Vagina (tissue), 2 donors: Measurements from ENCODE around the gene RLN3.
"Not testable (repeated sequence)": the region's sequence is repeated elsewhere in the genome, so short reads cannot be mapped to it uniquely, and the experiment has no call there.

ENCODE experiments used
- CTCF ChIP-seq, 3 experiments: fragments of 450-650 bp in 2 of 3; fragments of 200-600 bp in 1 of 3; sonication (generic) in 1 of 3; IDR thresholded peaks; one replicate each; pipeline ENCODE4 v1.5.1; 2017 to 2019; ENCODE audit warnings: antibody characterized with exemption in 3 of 3, mild to moderate bottlenecking in 2 of 3, moderate library complexity in 2 of 3
- POLR2A ChIP-seq, 2 donors: fragments of 450-650 bp; IDR thresholded peaks; one replicate each; pipeline ENCODE4 v1.6.1; 2017; ENCODE audit warnings: antibody characterized with exemption in 2 of 2, mild to moderate bottlenecking in 2 of 2, moderate library complexity in 2 of 2

GRCh38 chr19:14050961-14051360 is 23.0 kb downstream of the RLN3 start:
- TF ChIP-seq CTCF, POLR2A (IDR thresholded peaks at IDR 0.05): not testable (repeated sequence)
